H1 (cell line): ENCODE results near the gene PARD3. TPM values are rescaled to one million over a fixed set of nuclear protein-coding genes. Genes with fewer than 3 reads are reported as not detected.

ENCODE experiments used
- CTCF ChIA-PET: fragments of 300-600 bp; sonication (Branson Sonifier 250); formaldehyde crosslinking; loops from one replicate; lab custom pipeline; 2021; ENCODE audit not compliant: partially characterized antibody; lab: Charles Lee
- POLR2A ChIA-PET: fragments of 300-600 bp; sonication (Branson Sonifier 250); formaldehyde crosslinking; loops from one replicate; lab custom pipeline; 2021; ENCODE audit warnings: inconsistent platforms; ENCODE audit not compliant: partially characterized antibody; lab: Charles Lee
- DNase-seq, 2 experiments: peaks; one replicate each; pipeline versions ENCODE4 v3.0.0 to v3.0.0-alpha.2; 2010 to 2022; ENCODE audit warnings: low spot score in 2 of 2, low read depth in 1 of 2, mixed read lengths in 1 of 2
- FAIRE-seq: peaks from 2 replicates; lab custom pipeline; 2011; peaks lifted over from hg19 to GRCh38; lab: Jason Lieb, UNC
- H2AFZ ChIP-seq: 2 replicates; pipeline ENCODE4 v1.8.1; 2012; ENCODE audit warnings: low read length, inconsistent platforms
- H2AK5ac ChIP-seq: 2 replicates; pipeline ENCODE4 v1.6.1; 2013; ENCODE audit warnings: low read depth, low read length
- H2BK120ac ChIP-seq: replicated peaks from 2 replicates; pipeline ENCODE3; 2013; ENCODE audit warnings: low read depth, low read length, inconsistent platforms
- H2BK12ac ChIP-seq: 2 replicates; pipeline ENCODE4 v1.6.1; 2013; ENCODE audit warnings: low read depth, low read length
- H2BK15ac ChIP-seq: 2 replicates; pipeline ENCODE4 v1.6.1; 2013; ENCODE audit warnings: low read length
- H2BK20ac ChIP-seq: 2 replicates; pipeline ENCODE4 v1.6.1; 2013; ENCODE audit warnings: low read length
- H2BK5ac ChIP-seq: 2 replicates; pipeline ENCODE4 v1.6.1; 2013; ENCODE audit warnings: low read depth, low read length
- H3K14ac ChIP-seq: 2 replicates; pipeline ENCODE4 v1.6.1; 2013; ENCODE audit warnings: inconsistent platforms; ENCODE audit not compliant: insufficient read length
- H3K18ac ChIP-seq: 2 replicates; pipeline ENCODE4 v1.6.1; 2013; ENCODE audit warnings: low read length; ENCODE audit errors: extremely low read depth
- H3K23ac ChIP-seq: 2 replicates; pipeline ENCODE4 v1.6.1; 2013; ENCODE audit warnings: inconsistent platforms; ENCODE audit not compliant: insufficient read length
- H3K23me2 ChIP-seq: 2 replicates; pipeline ENCODE4 v1.6.1; 2013; ENCODE audit warnings: low read depth, low read length
- H3K27ac ChIP-seq: 2 replicates; pipeline ENCODE4 v1.6.1; 2011; ENCODE audit warnings: low read depth, low read length, inconsistent platforms
- H3K27me3 ChIP-seq, 4 experiments: replicated peaks in 1 of 4; 1 replicate in 1 of 4; 2 replicates in 3 of 4; pipeline versions ENCODE4 v1.6.1 to v1.8.1; 2011 to 2013; ENCODE audit warnings: low read length in 3 of 4, mild to moderate bottlenecking in 3 of 4, inconsistent platforms in 2 of 4, mixed read lengths in 2 of 4, moderate library complexity in 1 of 4; ENCODE audit not compliant: control insufficient read depth in 3 of 4, insufficient read depth in 3 of 4; ENCODE audit errors: extremely low read depth in 1 of 4
- H3K36me3 ChIP-seq, 4 experiments: 2 replicates each; pipeline versions ENCODE4 v1.6.1 to v1.8.1; 2011 to 2013; ENCODE audit warnings: mild to moderate bottlenecking in 4 of 4, low read length in 3 of 4, moderate library complexity in 2 of 4, control low read depth in 1 of 4, inconsistent platforms in 1 of 4; ENCODE audit not compliant: insufficient read depth in 4 of 4, control insufficient read depth in 2 of 4
- H3K4ac ChIP-seq: replicated peaks from 2 replicates; pipeline ENCODE3; 2013; ENCODE audit warnings: low read length, low read depth, mixed read lengths, inconsistent platforms; ENCODE audit not compliant: insufficient read length
- H3K4me1 ChIP-seq, 4 experiments: replicated peaks in 1 of 4; 1 replicate in 1 of 4; 2 replicates in 3 of 4; pipeline versions ENCODE4 v1.6.1 to v1.8.1; 2011 to 2013; ENCODE audit warnings: low read length in 3 of 4, inconsistent platforms in 2 of 4, mixed read lengths in 1 of 4; ENCODE audit not compliant: insufficient read depth in 4 of 4, control insufficient read depth in 3 of 4
- H3K4me2 ChIP-seq, 2 experiments: 2 replicates each; pipeline versions ENCODE4 v1.6.1 to v1.8.1; 2011 to 2013; ENCODE audit warnings: low read depth in 2 of 2, low read length in 2 of 2, control low read depth in 1 of 2, inconsistent platforms in 1 of 2, mild to moderate bottlenecking in 1 of 2; ENCODE audit not compliant: insufficient read depth in 1 of 2
- H3K4me3 ChIP-seq, 4 experiments: fragments of 200-600, 300-600 bp in 1 of 4; sonication (generic), shearing (Covaris generic), sonication (Bioruptor Twin) in 1 of 4; 2 replicates each; pipeline versions ENCODE4 v1.5.1 to v1.8.1; 2011 to 2016; ENCODE audit warnings: low read length in 4 of 4, low read depth in 3 of 4, control low read depth in 2 of 4, inconsistent platforms in 2 of 4, mild to moderate bottlenecking in 2 of 4, mixed read lengths in 1 of 4, moderate library complexity in 1 of 4; ENCODE audit not compliant: insufficient read depth in 2 of 4; ENCODE audit errors: extremely low read depth in 1 of 4
- H3K56ac ChIP-seq: replicated peaks from 2 replicates; pipeline ENCODE3; 2013; ENCODE audit warnings: low read depth, mild to moderate bottlenecking, mixed read lengths, low read length, inconsistent platforms; ENCODE audit not compliant: insufficient read length
- H3K79me1 ChIP-seq: 2 replicates; pipeline ENCODE4 v1.6.1; 2013; ENCODE audit warnings: low read depth, low read length, control low read depth
- H3K79me2 ChIP-seq, 2 experiments: 2 replicates each; pipeline versions ENCODE4 v1.6.1 to v1.8.1; 2012 to 2013; ENCODE audit warnings: low read length in 2 of 2, mild to moderate bottlenecking in 2 of 2, inconsistent platforms in 1 of 2; ENCODE audit not compliant: insufficient read depth in 2 of 2, control insufficient read depth in 1 of 2
- H3K9ac ChIP-seq, 4 experiments: replicated peaks in 1 of 4; 1 replicate in 1 of 4; 2 replicates in 3 of 4; pipeline versions ENCODE4 v1.6.1 to v1.8.1; 2011 to 2013; ENCODE audit warnings: low read depth in 3 of 4, low read length in 3 of 4, control low read depth in 2 of 4, mild to moderate bottlenecking in 2 of 4, moderate library complexity in 2 of 4, inconsistent platforms in 1 of 4; ENCODE audit errors: extremely low read depth in 1 of 4
- H3K9me3 ChIP-seq, 2 experiments: 2 replicates each; pipeline versions ENCODE4 v1.6.1 to v1.8.1; 2012 to 2013; ENCODE audit warnings: mild to moderate bottlenecking in 2 of 2, moderate library complexity in 2 of 2, control low read depth in 1 of 2, inconsistent platforms in 1 of 2, low read depth in 1 of 2, low read length in 1 of 2, mixed read lengths in 1 of 2; ENCODE audit not compliant: insufficient read depth in 2 of 2
- H4K20me1 ChIP-seq, 2 experiments: replicated peaks in 1 of 2; 2 replicates each; pipeline versions ENCODE3 to v1.8.1; 2011 to 2013; ENCODE audit warnings: inconsistent platforms in 2 of 2, low read length in 2 of 2, mild to moderate bottlenecking in 1 of 2; ENCODE audit not compliant: insufficient read depth in 2 of 2, control insufficient read depth in 1 of 2
- H4K5ac ChIP-seq: 2 replicates; pipeline ENCODE4 v1.6.1; 2013; ENCODE audit warnings: low read length, low read depth, mixed read lengths, inconsistent platforms; ENCODE audit not compliant: insufficient read length
- H4K8ac ChIP-seq: 2 replicates; pipeline ENCODE4 v1.8.0; 2013; ENCODE audit warnings: mild to moderate bottlenecking, moderate library complexity, low read length, inconsistent platforms; ENCODE audit not compliant: insufficient read depth; ENCODE audit errors: extremely low read depth
- H4K91ac ChIP-seq: replicated peaks from 2 replicates; pipeline ENCODE3; 2013; ENCODE audit warnings: low read length, mixed read lengths, inconsistent platforms; ENCODE audit not compliant: insufficient read length
- CBX5 ChIP-seq: fragments of 300-800, 300-1000 bp; sonication (generic); IDR thresholded peaks from 2 replicates; pipeline ENCODE4 v1.7.1; 2016; ENCODE audit warnings: antibody characterized with exemption, low read length, low read depth
- CHD2 ChIP-seq: IDR thresholded peaks from 2 replicates; pipeline ENCODE4 v1.6.1; 2012; ENCODE audit warnings: low read length, improper control_type of control experiment
- EP300 ChIP-seq, 2 experiments: IDR thresholded peaks; 1 replicate in 1 of 2; 2 replicates in 1 of 2; pipeline ENCODE4 v1.6.1; 2011 to 2012; ENCODE audit warnings: low read depth in 2 of 2, low read length in 2 of 2, mild to moderate bottlenecking in 2 of 2, borderline replicate concordance in 1 of 2, inconsistent platforms in 1 of 2, moderate library complexity in 1 of 2
- GTF2F1 ChIP-seq: IDR thresholded peaks from 2 replicates; pipeline ENCODE4 v1.6.1; 2012; ENCODE audit warnings: low read depth, low read length, improper control_type of control experiment, borderline replicate concordance
- KDM5A ChIP-seq: fragments of 200-600 bp; IDR thresholded peaks from 2 replicates; pipeline ENCODE4 v1.7.1; 2012; ENCODE audit warnings: mild to moderate bottlenecking, low read length, inconsistent platforms, mixed read lengths
- RNF2 ChIP-seq: fragments of 200-900, 300-1000 bp; sonication (generic); IDR thresholded peaks from 2 replicates; pipeline ENCODE4 v1.7.1; 2016; ENCODE audit warnings: borderline replicate concordance, low read depth, mild to moderate bottlenecking, antibody characterized with exemption, low read length; ENCODE audit not compliant: poor library complexity, severe bottlenecking; ENCODE audit errors: missing control alignments
- RXRA ChIP-seq: IDR thresholded peaks from 2 replicates; pipeline ENCODE4 v1.6.1; 2011; ENCODE audit warnings: low read depth, mild to moderate bottlenecking, low read length, moderate library complexity; ENCODE audit not compliant: insufficient read depth
- SIN3A ChIP-seq, 2 experiments: IDR thresholded peaks in 1 of 2; conservative IDR thresholded peaks in 1 of 2; 2 replicates each; pipeline ENCODE4 v1.6.1; 2011 to 2012; ENCODE audit warnings: low read length in 2 of 2, improper control_type of control experiment in 1 of 2, low read depth in 1 of 2, mild to moderate bottlenecking in 1 of 2
- SIRT6 ChIP-seq: IDR thresholded peaks from one replicate; pipeline ENCODE4 v1.7.1; 2012; ENCODE audit warnings: low read length, inconsistent platforms
- SP2 ChIP-seq: IDR thresholded peaks from 2 replicates; pipeline ENCODE4 v1.6.1; 2012; ENCODE audit warnings: mild to moderate bottlenecking, low read length, inconsistent platforms
- WGBS, 2 experiments: shearing (Covaris generic) in 1 of 2; methylation state at CpG; one replicate each; pipeline versions ENCODE4 v1.1.6 to v1.1.7; 2013 to 2015; ENCODE audit warnings: low lambda C conversion rate in 2 of 2, mixed read lengths in 2 of 2, inconsistent platforms in 1 of 2, low coverage in 1 of 2, missing lambda C conversion rate in 1 of 2; ENCODE audit not compliant: insufficient replicate concordance in 2 of 2, insufficient coverage in 1 of 2, insufficient read length in 1 of 2; ENCODE audit errors: extremely low coverage in 1 of 2, missing lambda C conversion rate in 1 of 2; 5-methylcytosine and 5-hydroxymethylcytosine counted together
- polyA plus RNA-seq, 7 experiments: library from polyadenylated mRNA; depleted of rRNA in 3 of 7; stranded (reverse) in 5 of 7; unstranded in 2 of 7; fragments of >200 nt in 5 of 7; fragments of 200-250 nt in 2 of 7; gene quantifications; 1 replicate in 5 of 7; 2 replicates in 1 of 7; 4 replicates in 1 of 7; pipeline versions ENCODE4 v1.2.1 to v1.2.3, GENCODE V29; 2011 to 2013; ENCODE audit warnings: missing spikeins in 2 of 7, mixed read lengths in 2 of 7
- total RNA-seq: library from RNA; stranded (reverse); fragmentation: NEBNext Ultra II Directional; extraction: Animal tissue kit (Norgen Biotek cat#: 25700); gene quantifications from 2 replicates; pipeline ENCODE4 v1.2.1, GENCODE V29; 2021
- TF ChIP-seq, protein P1 (sequence below): IDR thresholded peaks from 2 replicates; pipeline ENCODE4 v1.6.1; 2012; ENCODE audit warnings: low read length, inconsistent platforms

Gene PARD3
- total and polyA plus RNA-seq, 2 of the 8 experiments (the other 6 are each of a cell fraction or from before 2014, with no cell fraction given) = 19.7 to 49.1 TPM

DNA sequence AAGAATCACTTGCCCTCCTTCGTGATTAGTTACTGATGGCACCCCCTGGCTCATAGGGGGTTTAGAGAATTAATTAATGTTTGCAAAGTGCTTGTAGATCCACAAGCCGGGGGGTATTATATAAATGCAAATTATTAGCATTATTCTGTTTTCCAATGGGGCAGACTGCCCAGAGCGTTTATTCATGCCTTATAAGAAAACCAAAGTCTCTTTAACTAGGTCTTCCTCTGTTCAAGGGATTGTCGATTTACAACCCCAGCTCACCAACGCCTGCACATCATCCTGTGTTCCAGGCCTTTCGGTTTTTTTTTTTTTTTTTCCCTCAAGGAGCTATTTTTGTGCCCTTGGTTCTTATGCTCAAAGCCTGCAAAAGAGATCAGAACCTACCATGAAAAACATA, 630.7 kb downstream of the PARD3 start:
- H2BK12ac ChIP-seq = no peak overlapping the region
- H2BK15ac ChIP-seq = no peak overlapping the region
- no peak overlapping the region for H3K4ac ChIP-seq
- no peak overlapping the region for H3K9ac ChIP-seq
- no peak overlapping the region for H3K14ac ChIP-seq
- peaks cover 13 to 44% (median 38%) of the 10 kb centered on the region in 4 experiments for H3K4me1 ChIP-seq
- WGBS, 2 experiments = 36% methylated on average over 6 of the region's 6 CpGs; no CpG with 5 or more reads in 1 of the 2 experiments
- no peak overlapping the region for H4K5ac ChIP-seq
- no peak overlapping the region for H2BK120ac ChIP-seq
- H4K8ac ChIP-seq = no peak overlapping the region
- no peaks in the 10 kb centered on the region for H3K27me3 ChIP-seq
- H3K4me3 ChIP-seq = peak overlapping the region in 1 of 4 experiments; percentile 5; a peak in 1 of 8 replicates
- no peak overlapping the region for H3K18ac ChIP-seq
- H3K23me2 ChIP-seq = no peaks in the 10 kb centered on the region
- H2BK5ac ChIP-seq = no peak overlapping the region
- POLR2A ChIA-PET = interaction anchor here (2.7 kb wide), 1 partner anchor 10 kb away, joined by 7 read pairs; no protein-coding TSS in a partner anchor
- no peak overlapping the region for H3K56ac ChIP-seq
- H2AFZ ChIP-seq = no peak overlapping the region
- H2BK20ac ChIP-seq = no peak overlapping the region
- no peak overlapping the region for H4K91ac ChIP-seq
- DNase-seq = no peak
- no peaks in the 10 kb centered on the region for H3K36me3 ChIP-seq
- TF ChIP-seq CHD2 (no peak), CBX5 (no peak), EP300 (IDR thresholded peaks at IDR 0.05; ENCODE audit: borderline replicate concordance in 1 of 2, low read depth in 2 of 2, low read length in 2 of 2) (no peak), RNF2 (no peak), KDM5A (no peak), GTF2F1 (no peak), SIRT6 (no peak), RXRA (no peak), SP2 (no peak), SIN3A (conservative IDR thresholded peaks at IDR 0.05 in 1 of 2, IDR thresholded peaks at IDR 0.05 in 1 of 2; ENCODE audit: low read depth in 1 of 2, low read length in 2 of 2) (no peak)
- TF ChIP-seq, protein P1, sequence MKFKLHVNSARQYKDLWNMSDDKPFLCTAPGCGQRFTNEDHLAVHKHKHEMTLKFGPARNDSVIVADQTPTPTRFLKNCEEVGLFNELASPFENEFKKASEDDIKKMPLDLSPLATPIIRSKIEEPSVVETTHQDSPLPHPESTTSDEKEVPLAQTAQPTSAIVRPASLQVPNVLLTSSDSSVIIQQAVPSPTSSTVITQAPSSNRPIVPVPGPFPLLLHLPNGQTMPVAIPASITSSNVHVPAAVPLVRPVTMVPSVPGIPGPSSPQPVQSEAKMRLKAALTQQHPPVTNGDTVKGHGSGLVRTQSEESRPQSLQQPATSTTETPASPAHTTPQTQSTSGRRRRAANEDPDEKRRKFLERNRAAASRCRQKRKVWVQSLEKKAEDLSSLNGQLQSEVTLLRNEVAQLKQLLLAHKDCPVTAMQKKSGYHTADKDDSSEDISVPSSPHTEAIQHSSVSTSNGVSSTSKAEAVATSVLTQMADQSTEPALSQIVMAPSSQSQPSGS = no peak
- TF ChIP-seq, all 59 proteins: peak for 0
- Histone ChIP-seq H2AK5ac (no peak overlapping the region), H3K79me1 (no peaks in the 10 kb centered on the region), H3K9me3 (no peaks in the 10 kb centered on the region), H3K27ac (no peak overlapping the region), H3K23ac (no peak overlapping the region), H3K4me2 (peak overlapping the region; percentile 23 to 50; a peak in 2 of 4 replicates), H3K79me2 (no peaks in the 10 kb centered on the region), H4K20me1 (no peaks in the 10 kb centered on the region)
- no peak for FAIRE-seq
- CTCF ChIA-PET = interaction anchor here (0.6 to 1.2 kb wide), 2 partner anchors 12 to 323 kb away, joined by 3 read pairs; no protein-coding TSS in a partner anchor
